Measurements from ENCODE around the gene GAS2.

The GAS2 gene

GRCh38 chr11:22690871-22691270, 24.5 kb downstream of the GAS2 start:
- H3K4me2 ChIP-seq (ENCODE audit: insufficient read depth, low read length, poor library complexity, severe bottlenecking): no peak overlapping the region
- peak overlapping the region; percentile 88 for H2AFZ ChIP-seq (ENCODE audit: low read length)
- H3K18ac ChIP-seq (ENCODE audit: low read length): no peak overlapping the region
- no peaks in the 10 kb centered on the region for H3K79me1 ChIP-seq (ENCODE audit: low read depth, low read length)
- no peaks in the 10 kb centered on the region for H3K9me3 ChIP-seq (replicated peaks in 1 of 2; ENCODE audit: control insufficient read depth in 2 of 2, insufficient read depth in 1 of 2, low read depth in 1 of 2, low read length in 2 of 2)
- no peak overlapping the region for H3K9ac ChIP-seq (ENCODE audit: low read depth, low read length, poor library complexity)
- H4K91ac ChIP-seq (ENCODE audit: low read depth, low read length, poor library complexity): no peak overlapping the region
- no peak overlapping the region for H2BK5ac ChIP-seq (ENCODE audit: low read length)
- H3K36me3 ChIP-seq (replicated peaks in 1 of 2; ENCODE audit: control insufficient read depth in 2 of 2, insufficient read depth in 2 of 2, low read length in 2 of 2): no peaks in the 10 kb centered on the region
- WGBS, 2 donors (ENCODE audit: extremely low coverage in 2 of 2, insufficient read length in 2 of 2, insufficient replicate concordance in 1 of 2): no CpG with 5 or more reads among the region's 4 CpGs
- no peak overlapping the region for H2BK12ac ChIP-seq (ENCODE audit: low read length)
- no peak overlapping the region for H3K23ac ChIP-seq (ENCODE audit: low read depth, low read length, poor library complexity)
- no peaks in the 10 kb centered on the region for H3K27me3 ChIP-seq (ENCODE audit: control insufficient read depth in 3 of 3, insufficient read depth in 3 of 3, low read depth in 1 of 3, low read length in 3 of 3)
- H3K14ac ChIP-seq (ENCODE audit: low read length): no peak overlapping the region
- H3K4me1 ChIP-seq (ENCODE audit: control insufficient read depth in 2 of 2, insufficient read depth in 1 of 2, low read depth in 1 of 2, low read length in 2 of 2): peaks cover 4 to 11% of the 10 kb centered on the region in 2 donors
- H2AK5ac ChIP-seq (ENCODE audit: low read depth, low read length): no peak overlapping the region
- H2BK15ac ChIP-seq (ENCODE audit: low read length): no peak overlapping the region
- no peak overlapping the region for H3K4ac ChIP-seq (ENCODE audit: low read length)
- DNase-seq (ENCODE audit: low spot score): no peak
- peak overlapping the region in 1 of 2 donors; percentile 14 for H3K4me3 ChIP-seq (ENCODE audit: low read length in 2 of 2)
- H3K27ac ChIP-seq (replicated peaks; ENCODE audit: low read length): no peak overlapping the region
- H2BK120ac ChIP-seq (ENCODE audit: low read depth, low read length): no peak overlapping the region
- H4K8ac ChIP-seq (ENCODE audit: low read depth, low read length): no peak overlapping the region

GRCh38 chr11:22699388-22699787, 33.0 kb downstream of the GAS2 start:
- Histone ChIP-seq H3K79me1 (ENCODE audit: low read depth, low read length) (no peaks in the 10 kb centered on the region), H3K27ac (replicated peaks; ENCODE audit: low read length) (no peak overlapping the region), H3K14ac (ENCODE audit: low read length) (no peak overlapping the region), H3K4me2 (ENCODE audit: insufficient read depth, low read length, poor library complexity, severe bottlenecking) (no peak overlapping the region), H3K9ac (ENCODE audit: low read depth, low read length, poor library complexity) (no peak overlapping the region), H3K27me3 (ENCODE audit: control insufficient read depth in 3 of 3, insufficient read depth in 3 of 3, low read depth in 1 of 3, low read length in 3 of 3) (no peaks in the 10 kb centered on the region), H2BK120ac (ENCODE audit: low read depth, low read length) (no peak overlapping the region), H2AK5ac (ENCODE audit: low read depth, low read length) (no peak overlapping the region), H4K91ac (ENCODE audit: low read depth, low read length, poor library complexity) (no peak overlapping the region), H2BK5ac (ENCODE audit: low read length) (no peak overlapping the region), H3K4ac (ENCODE audit: low read length) (no peak overlapping the region), H3K18ac (ENCODE audit: low read length) (no peak overlapping the region), H3K4me3 (ENCODE audit: low read length in 2 of 2) (no peak overlapping the region), H2AFZ (ENCODE audit: low read length) (no peak overlapping the region), H3K4me1 (ENCODE audit: control insufficient read depth in 2 of 2, insufficient read depth in 1 of 2, low read depth in 1 of 2, low read length in 2 of 2) (peaks cover 3 to 14% of the 10 kb centered on the region in 2 donors), H2BK15ac (ENCODE audit: low read length) (no peak overlapping the region), H3K23ac (ENCODE audit: low read depth, low read length, poor library complexity) (no peak overlapping the region), H3K9me3 (replicated peaks in 1 of 2; ENCODE audit: control insufficient read depth in 2 of 2, insufficient read depth in 1 of 2, low read depth in 1 of 2, low read length in 2 of 2) (no peaks in the 10 kb centered on the region), H4K8ac (ENCODE audit: low read depth, low read length) (no peak overlapping the region), H2BK12ac (ENCODE audit: low read length) (no peak overlapping the region), H3K36me3 (replicated peaks in 1 of 2; ENCODE audit: control insufficient read depth in 2 of 2, insufficient read depth in 2 of 2, low read length in 2 of 2) (no peaks in the 10 kb centered on the region)
- no CpG with 5 or more reads among the region's 1 CpG for WGBS, 2 donors (ENCODE audit: extremely low coverage in 2 of 2, insufficient read length in 2 of 2, insufficient replicate concordance in 1 of 2)
- no peak for DNase-seq (ENCODE audit: low spot score)

GRCh38 chr11:22702031-22702430, 35.6 kb downstream of the GAS2 start:
- Histone ChIP-seq H2BK120ac (ENCODE audit: low read depth, low read length) (no peak overlapping the region), H3K27me3 (ENCODE audit: control insufficient read depth in 3 of 3, insufficient read depth in 3 of 3, low read depth in 1 of 3, low read length in 3 of 3) (no peaks in the 10 kb centered on the region), H3K4me2 (ENCODE audit: insufficient read depth, low read length, poor library complexity, severe bottlenecking) (no peak overlapping the region), H3K4me1 (ENCODE audit: control insufficient read depth in 2 of 2, insufficient read depth in 1 of 2, low read depth in 1 of 2, low read length in 2 of 2) (peaks cover 3 to 14% of the 10 kb centered on the region in 2 donors), H2AK5ac (ENCODE audit: low read depth, low read length) (no peak overlapping the region), H3K9ac (ENCODE audit: low read depth, low read length, poor library complexity) (no peak overlapping the region), H4K91ac (ENCODE audit: low read depth, low read length, poor library complexity) (no peak overlapping the region), H4K8ac (ENCODE audit: low read depth, low read length) (no peak overlapping the region), H3K23ac (ENCODE audit: low read depth, low read length, poor library complexity) (no peak overlapping the region), H2BK12ac (ENCODE audit: low read length) (no peak overlapping the region), H3K27ac (replicated peaks; ENCODE audit: low read length) (no peak overlapping the region), H3K36me3 (replicated peaks in 1 of 2; ENCODE audit: control insufficient read depth in 2 of 2, insufficient read depth in 2 of 2, low read length in 2 of 2) (no peaks in the 10 kb centered on the region), H3K79me1 (ENCODE audit: low read depth, low read length) (no peaks in the 10 kb centered on the region), H3K14ac (ENCODE audit: low read length) (no peak overlapping the region), H2BK5ac (ENCODE audit: low read length) (no peak overlapping the region), H2AFZ (ENCODE audit: low read length) (no peak overlapping the region), H3K18ac (ENCODE audit: low read length) (no peak overlapping the region), H3K4ac (ENCODE audit: low read length) (no peak overlapping the region), H3K9me3 (replicated peaks in 1 of 2; ENCODE audit: control insufficient read depth in 2 of 2, insufficient read depth in 1 of 2, low read depth in 1 of 2, low read length in 2 of 2) (no peaks in the 10 kb centered on the region), H3K4me3 (ENCODE audit: low read length in 2 of 2) (no peak overlapping the region), H2BK15ac (ENCODE audit: low read length) (no peak overlapping the region)
- DNase-seq (ENCODE audit: low spot score): no peak

- Histone ChIP-seq H2BK12ac (ENCODE audit: low read length) (no peak overlapping the region), H3K4me1 (ENCODE audit: control insufficient read depth in 2 of 2, insufficient read depth in 1 of 2, low read depth in 1 of 2, low read length in 2 of 2) (peaks cover 3 to 14% of the 10 kb centered on the region in 2 donors), H2AFZ (ENCODE audit: low read length) (peak overlapping the region; percentile 76), H3K4ac (ENCODE audit: low read length) (no peak overlapping the region), H4K91ac (ENCODE audit: low read depth, low read length, poor library complexity) (no peak overlapping the region), H3K23ac (ENCODE audit: low read depth, low read length, poor library complexity) (no peak overlapping the region), H3K79me1 (ENCODE audit: low read depth, low read length) (no peaks in the 10 kb centered on the region), H2AK5ac (ENCODE audit: low read depth, low read length) (no peak overlapping the region), H3K18ac (ENCODE audit: low read length) (no peak overlapping the region), H4K8ac (ENCODE audit: low read depth, low read length) (no peak overlapping the region), H2BK5ac (ENCODE audit: low read length) (no peak overlapping the region), H2BK15ac (ENCODE audit: low read length) (no peak overlapping the region), H2BK120ac (ENCODE audit: low read depth, low read length) (no peak overlapping the region), H3K4me2 (ENCODE audit: insufficient read depth, low read length, poor library complexity, severe bottlenecking) (no peak overlapping the region), H3K9me3 (replicated peaks in 1 of 2; ENCODE audit: control insufficient read depth in 2 of 2, insufficient read depth in 1 of 2, low read depth in 1 of 2, low read length in 2 of 2) (no peaks in the 10 kb centered on the region), H3K27ac (replicated peaks; ENCODE audit: low read length) (no peak overlapping the region), H3K27me3 (ENCODE audit: control insufficient read depth in 3 of 3, insufficient read depth in 3 of 3, low read depth in 1 of 3, low read length in 3 of 3) (no peaks in the 10 kb centered on the region), H3K9ac (ENCODE audit: low read depth, low read length, poor library complexity) (no peak overlapping the region), H3K14ac (ENCODE audit: low read length) (no peak overlapping the region), H3K36me3 (replicated peaks in 1 of 2; ENCODE audit: control insufficient read depth in 2 of 2, insufficient read depth in 2 of 2, low read length in 2 of 2) (no peaks in the 10 kb centered on the region), H3K4me3 (ENCODE audit: low read length in 2 of 2) (no peak overlapping the region)
- no peak for DNase-seq (ENCODE audit: low spot score)
- no CpG with 5 or more reads among the region's 3 CpGs for WGBS, 2 donors (ENCODE audit: extremely low coverage in 2 of 2, insufficient read length in 2 of 2, insufficient replicate concordance in 1 of 2)
These were observed 36.6 kb downstream of the GAS2 start for GRCh38 chr11:22703040-22703439.

All from neuronal stem cell (in vitro differentiated cells).